GM04503 (cell line): ENCODE results near the gene RRP7A.
"Not testable (repeated sequence)": the region's sequence is repeated elsewhere in the genome, so short reads cannot be mapped to it uniquely, and the experiment has no call there.

Source experiments
- DNase-seq: peaks from one replicate; pipeline ENCODE4 v3.0.0-alpha.2; 2012; ENCODE audit warnings: low read depth

The RRP7A gene

DNA sequence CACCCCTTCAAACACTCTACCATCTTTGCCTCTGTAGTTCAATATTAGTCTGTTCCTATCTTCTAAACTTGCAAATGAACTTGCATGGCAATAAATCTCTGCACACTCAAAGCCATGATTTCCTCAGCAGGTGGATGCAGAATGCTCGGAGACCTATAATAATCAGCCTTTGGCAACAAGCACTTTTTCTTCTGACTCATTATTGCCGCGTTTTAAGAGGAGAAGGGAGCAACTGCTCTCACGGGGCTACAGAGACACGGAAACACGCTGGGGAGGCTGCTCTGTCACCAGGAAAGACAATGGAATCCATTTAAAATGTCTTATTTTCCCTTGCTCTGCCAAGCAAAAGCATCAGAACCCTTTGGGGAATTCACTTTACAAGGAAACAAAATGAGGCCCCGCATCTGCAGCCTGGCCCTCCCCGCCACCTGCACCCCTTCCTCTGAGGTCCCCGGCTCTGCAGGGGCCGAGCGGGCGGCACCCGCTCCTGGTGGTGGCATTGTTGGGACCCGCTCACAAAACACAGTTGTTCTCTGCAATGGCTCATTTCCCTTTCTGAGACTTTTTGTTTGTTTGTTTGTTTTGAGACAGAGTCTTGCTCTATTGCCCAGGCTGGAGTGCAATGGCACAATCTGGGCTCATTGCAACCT is 15.6 kb upstream of the RRP7A start:
- not testable (repeated sequence) for DNase-seq

DNA sequence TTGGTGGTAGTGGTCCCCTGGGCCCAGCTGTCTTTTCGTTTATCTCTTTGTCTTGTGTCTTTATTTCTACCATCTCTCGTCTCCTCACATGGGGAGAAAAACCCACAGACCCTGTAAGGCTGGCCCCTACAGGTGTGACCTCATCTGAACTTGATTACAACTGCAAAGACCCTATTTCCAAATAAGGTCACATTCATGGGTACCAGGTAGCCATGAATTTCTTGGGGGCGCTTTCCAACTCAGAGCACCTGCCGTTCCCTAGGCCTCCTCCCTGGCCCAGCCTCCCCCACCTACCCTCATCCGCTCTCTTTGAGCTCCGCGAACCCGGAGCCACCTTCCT is 14.0 kb upstream of the RRP7A start:
- DNase-seq: no peak

DNA sequence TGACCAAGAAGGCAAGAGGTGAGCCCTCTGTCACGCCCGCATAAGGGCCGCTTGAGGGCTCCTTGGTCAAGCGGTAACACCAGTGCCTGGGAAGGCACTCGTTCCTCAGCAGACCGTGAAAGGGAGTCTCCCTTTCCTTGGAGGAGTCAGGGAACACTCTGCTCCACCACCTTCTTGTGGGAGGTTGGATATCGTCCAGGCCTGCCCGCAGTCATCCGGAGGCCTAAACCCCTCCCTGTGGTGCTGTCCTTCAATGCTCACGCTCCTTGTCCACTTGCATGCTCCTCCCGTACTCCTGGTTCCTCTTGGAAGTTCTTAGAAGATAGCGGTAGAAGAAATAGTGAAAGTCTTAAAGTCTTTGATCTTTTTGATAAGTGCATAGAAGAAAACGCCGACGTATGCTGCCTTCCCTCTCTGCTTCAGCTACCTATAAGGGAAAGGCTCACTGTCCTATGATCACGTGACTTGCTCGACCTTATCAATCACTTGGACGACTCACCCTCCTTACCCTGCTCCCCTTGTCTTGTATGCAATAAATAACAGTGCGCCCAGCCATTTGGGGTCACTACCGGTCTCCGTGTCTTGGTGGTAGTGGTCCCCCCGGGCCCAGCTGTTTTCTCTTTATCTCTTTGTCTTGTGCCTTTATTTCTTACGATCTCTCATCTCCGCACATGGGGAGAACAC is 11.9 kb upstream of the RRP7A start:
- not testable (repeated sequence) for DNase-seq

GRCh38 chr22:42529435-42529834 is 9.8 kb upstream of the RRP7A start:
- not testable (repeated sequence) for DNase-seq

DNA sequence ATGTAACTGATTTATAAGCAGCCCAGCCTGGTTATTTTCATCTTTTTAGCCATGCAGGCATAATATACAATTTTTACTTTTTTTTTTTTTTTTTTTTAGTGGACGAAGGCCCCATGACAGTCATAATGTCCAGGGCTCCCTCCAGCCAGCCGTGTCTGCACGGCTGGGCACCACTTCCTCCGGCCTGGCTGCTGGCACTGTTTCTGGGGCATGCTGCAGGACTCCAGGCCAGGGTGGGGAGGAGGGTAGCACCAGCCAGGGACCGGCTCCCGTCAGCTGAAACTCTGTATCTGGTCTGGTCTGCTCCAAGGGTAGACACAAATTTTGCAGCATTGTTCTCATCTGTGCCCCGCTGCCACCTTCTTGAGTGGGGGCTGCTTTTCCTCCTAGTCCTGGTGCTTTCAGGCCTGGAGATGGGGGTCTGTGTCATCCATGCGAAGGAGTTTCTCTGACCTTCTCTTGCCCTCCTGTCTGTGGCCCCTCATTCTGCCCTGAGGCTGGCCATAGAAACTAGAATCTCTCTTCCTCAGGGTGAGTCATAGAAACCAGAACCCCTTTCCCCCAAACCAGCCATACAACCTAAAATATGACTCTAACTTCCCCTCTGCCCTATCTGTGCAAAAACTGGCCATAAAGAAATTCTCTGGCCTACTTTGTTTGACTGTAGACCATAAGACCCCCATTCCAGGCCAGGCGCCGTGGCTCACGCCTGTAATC is 9.2 kb upstream of the RRP7A start:
- DNase-seq: no peak

- no peak for DNase-seq
These were observed 3.0 kb upstream of the RRP7A start for GRCh38 chr22:42522546-42522945.

DNA sequence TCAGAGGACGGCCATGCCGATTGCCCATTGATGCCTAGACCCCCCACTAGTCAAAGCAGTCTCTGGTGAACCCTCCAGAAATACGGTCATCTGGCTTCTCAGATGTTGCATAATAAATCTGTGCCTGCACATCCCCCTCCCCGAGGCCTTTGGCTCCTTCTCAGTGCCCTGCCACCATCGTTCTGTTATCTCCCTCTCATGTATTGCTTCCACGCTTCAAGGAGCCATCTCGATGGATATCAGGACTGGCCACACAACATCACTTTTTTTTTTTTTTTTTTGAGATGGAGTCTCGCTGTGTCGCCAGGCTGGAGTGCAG is 1.6 kb upstream of the RRP7A start:
- DNase-seq: no peak

- DNase-seq: not testable (repeated sequence)
These were observed 715 bp downstream of the RRP7A start for GRCh38 chr22:42518638-42519524.

- DNase-seq: not testable (repeated sequence)
These were observed 2.5 kb downstream of the RRP7A start for GRCh38 chr22:42517103-42517502.

DNA sequence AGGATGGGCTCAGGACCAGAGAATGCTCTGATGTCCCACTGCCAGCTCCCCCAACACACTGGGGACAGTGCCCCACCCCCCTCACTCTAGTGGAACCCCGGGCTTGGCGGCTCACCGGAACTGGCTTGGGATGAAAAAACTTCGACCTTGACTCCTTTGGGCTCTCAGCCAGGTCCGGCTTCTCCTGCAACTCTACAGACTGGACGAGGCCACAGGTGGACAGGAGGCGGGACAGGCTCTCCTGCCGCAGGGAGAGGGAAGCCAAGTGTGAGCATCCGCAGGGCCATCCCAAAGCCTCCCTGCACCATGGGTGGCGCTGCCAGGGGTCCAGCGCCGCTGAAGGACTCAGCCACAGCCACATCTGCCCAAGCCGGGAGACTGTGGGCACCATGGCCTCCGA is 3.7 kb downstream of the RRP7A start:
- no peak for DNase-seq

DNA sequence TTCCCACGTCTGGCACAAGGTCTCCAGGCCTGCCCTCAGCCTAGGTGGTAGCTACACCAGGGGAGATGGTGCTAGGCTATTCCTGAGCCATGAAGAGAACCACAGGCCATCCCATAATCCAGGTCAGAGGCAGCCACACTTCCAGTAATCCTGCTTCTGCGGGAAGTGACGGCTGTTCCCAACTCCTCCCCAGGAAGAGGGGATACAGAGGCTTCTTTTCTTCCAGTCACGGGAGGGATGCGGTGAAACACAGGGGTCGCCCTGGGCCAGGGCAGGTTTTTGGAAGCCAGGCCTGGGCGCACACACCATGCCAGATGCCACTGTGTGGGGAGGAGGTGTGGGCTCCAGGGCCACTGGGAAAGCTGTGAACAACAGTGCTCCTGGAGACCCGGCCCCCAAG is 4.3 kb downstream of the RRP7A start:
- not testable (repeated sequence) for DNase-seq

DNA sequence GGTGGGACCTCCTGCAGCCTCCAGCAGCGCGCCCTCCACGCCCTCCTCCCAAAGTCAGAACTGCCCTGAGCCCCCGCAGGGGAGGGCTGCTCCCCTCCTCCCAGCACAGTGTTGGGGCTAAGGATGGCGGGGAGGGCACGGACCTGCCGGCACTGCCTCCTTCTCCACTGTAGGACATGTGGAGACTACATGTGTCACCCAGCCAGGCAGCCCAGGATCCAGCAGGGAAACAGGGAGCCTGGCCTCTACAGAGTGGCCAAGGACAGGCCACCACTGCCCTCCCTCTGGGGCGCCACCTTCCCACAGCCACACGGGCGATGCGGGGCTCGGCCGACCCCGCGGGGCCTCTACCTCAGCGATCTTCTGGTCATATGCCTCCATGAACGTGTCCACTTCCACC is 5.3 kb downstream of the RRP7A start:
- not testable (repeated sequence) for DNase-seq

GRCh38 chr22:42512273-42512990 is 7.2 kb downstream of the RRP7A start:
- not testable (repeated sequence) for DNase-seq

DNA sequence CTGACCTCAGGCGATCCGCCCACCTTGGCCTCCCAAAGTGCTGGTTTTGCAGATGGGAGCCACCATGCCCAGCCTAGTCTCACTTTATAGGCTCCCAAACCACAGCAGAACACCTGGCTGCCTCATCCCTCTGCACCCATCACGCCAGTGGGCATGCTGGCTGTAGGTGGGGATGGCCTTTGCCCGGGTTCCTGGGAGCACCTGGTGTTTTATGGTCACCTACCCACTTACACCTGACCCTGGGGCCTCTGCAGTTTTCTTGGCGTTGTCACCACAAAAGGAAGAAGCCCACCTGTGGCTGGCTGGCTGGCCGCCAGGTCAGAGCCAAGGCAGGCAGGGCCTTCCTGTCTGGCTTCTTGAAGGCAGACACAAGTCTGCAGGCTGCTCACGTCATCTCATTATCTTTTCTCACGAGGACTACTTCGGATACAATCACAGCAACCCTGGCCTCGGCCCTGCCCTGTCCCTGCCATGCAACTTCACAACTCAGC is 8.2 kb downstream of the RRP7A start:
- no peak for DNase-seq

GRCh38 chr22:42509548-42509947 is 10.0 kb downstream of the RRP7A start:
- no peak for DNase-seq

DNA sequence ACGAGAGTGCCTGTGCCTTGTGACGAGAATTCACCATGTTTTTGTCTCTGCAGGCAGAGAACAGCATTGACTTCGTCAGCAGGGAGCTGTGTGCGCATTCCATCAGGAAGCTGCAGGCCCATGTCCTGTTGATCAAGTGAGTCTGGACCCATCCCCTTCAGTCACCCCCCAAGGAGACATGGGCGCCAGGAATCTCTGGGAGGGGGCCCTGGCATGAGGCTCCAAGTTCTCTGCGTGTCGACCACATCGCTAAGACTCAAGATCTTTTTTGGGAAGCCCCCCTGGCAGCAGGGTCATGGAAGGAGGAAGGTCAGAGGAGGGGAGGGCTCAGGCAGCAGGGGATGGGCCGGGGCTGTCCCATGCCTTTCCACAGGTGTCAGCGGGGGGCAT is 10.6 kb downstream of the RRP7A start:
- DNase-seq: not testable (repeated sequence)

- not testable (repeated sequence) for DNase-seq
These were observed 11.1 kb downstream of the RRP7A start for GRCh38 chr22:42508327-42508974.

GRCh38 chr22:42500836-42501179 is 18.8 kb downstream of the RRP7A start:
- no peak for DNase-seq

- DNase-seq: no peak
These were observed 19.3 kb downstream of the RRP7A start for GRCh38 chr22:42500161-42500835.

DNA sequence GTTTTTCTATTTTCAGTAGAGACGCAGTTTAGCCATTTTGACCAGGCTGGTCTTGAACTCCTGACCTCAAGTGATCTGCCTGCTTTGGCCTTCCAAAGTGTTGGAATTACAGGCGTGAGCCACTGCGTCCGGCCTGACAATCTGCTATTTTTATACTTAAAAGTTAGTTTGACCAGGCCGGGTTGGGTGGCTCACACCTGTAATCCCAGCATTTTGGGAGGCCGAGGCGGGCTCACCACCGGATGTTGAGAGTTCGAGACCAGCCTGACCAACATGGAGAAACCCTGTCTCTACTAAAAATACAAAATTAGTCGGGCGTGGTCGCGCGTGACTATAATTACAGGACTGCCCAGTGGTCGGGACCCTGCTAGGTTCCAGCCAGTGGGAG is 19.8 kb downstream of the RRP7A start:
- DNase-seq: not testable (repeated sequence)
